NB4 (cell line): ENCODE measurements around the gene KRT5.

Experiments
- CTCF ChIP-seq: IDR thresholded peaks from one replicate; pipeline ENCODE4 v1.5.1; 2012; ENCODE audit warnings: low read depth, low read length
- MYC ChIP-seq: IDR thresholded peaks from 2 replicates; pipeline ENCODE4 v1.6.1; 2011; ENCODE audit warnings: low read depth, low read length

- TF ChIP-seq CTCF, result no peak
- no peak for TF ChIP-seq MYC
Observed at GRCh38 chr12:52474212-52474611, 46.0 kb downstream of the KRT5 start.
